Naive thymus-derived CD4-positive, alpha-beta T cell (primary cell): Measurements from ENCODE around the gene PEX7. TPM values are rescaled to one million over a fixed set of nuclear protein-coding genes. Genes with fewer than 3 reads are reported as not detected.
"Not testable (repeated sequence)": the region's sequence is repeated elsewhere in the genome, so short reads cannot be mapped to it uniquely, and the experiment has no call there.

Source experiments
- ATAC-seq: fragments of 150-1000 bp; cut with Tn5 transposase; 2 replicates; pipeline ENCODE4 v1.10.0; 2021; ENCODE audit warnings: mild to moderate bottlenecking, moderate library complexity
- CTCF ChIA-PET: fragments of 350-600 bp; sonication (Branson Sonifier 250); formaldehyde crosslinking; loops from one replicate; lab custom pipeline; 2021; ENCODE audit warnings: antibody characterized with exemption; lab: Charles Lee
- POLR2A ChIA-PET: fragments of 350-600 bp; sonication (Branson Sonifier 250); formaldehyde crosslinking; loops from one replicate; lab custom pipeline; 2021; ENCODE audit warnings: antibody characterized with exemption, inconsistent platforms; lab: Charles Lee
- DNase-seq, 9 donors: peaks; one replicate each; pipeline versions ENCODE4 v3.0.0 to v3.0.0-alpha.2; 2020 to 2022; ENCODE audit warnings: mixed read lengths in 1 of 9
- H3K27ac ChIP-seq: one replicate; pipeline ENCODE4 v1.7.0; 2013; ENCODE audit warnings: mild to moderate bottlenecking, low read depth, low read length, moderate library complexity
- H3K27me3 ChIP-seq, 2 donors: one replicate each; pipeline ENCODE4 v1.7.0; 2013; ENCODE audit warnings: low read length in 2 of 2, mild to moderate bottlenecking in 2 of 2, moderate library complexity in 2 of 2; ENCODE audit not compliant: control insufficient read depth in 2 of 2, insufficient read depth in 2 of 2
- H3K36me3 ChIP-seq, 3 experiments: 1 replicate in 2 of 3; 2 replicates in 1 of 3; pipeline ENCODE4 v1.7.0; 2013; ENCODE audit warnings: low read length in 3 of 3, mild to moderate bottlenecking in 3 of 3, moderate library complexity in 1 of 3; ENCODE audit not compliant: insufficient read depth in 3 of 3, control insufficient read depth in 2 of 3
- H3K4me1 ChIP-seq, 2 donors: one replicate each; pipeline ENCODE4 v1.7.0; 2013; ENCODE audit warnings: low read length in 2 of 2, mild to moderate bottlenecking in 2 of 2, moderate library complexity in 1 of 2; ENCODE audit not compliant: control insufficient read depth in 2 of 2, insufficient read depth in 2 of 2
- H3K4me3 ChIP-seq: 2 replicates; pipeline ENCODE4 v1.7.0; 2013; ENCODE audit warnings: mild to moderate bottlenecking, low read length
- H3K9me3 ChIP-seq, 3 experiments: 1 replicate in 2 of 3; 2 replicates in 1 of 3; pipeline ENCODE4 v1.7.0; 2013; ENCODE audit warnings: low read length in 3 of 3; ENCODE audit not compliant: control insufficient read depth in 2 of 3
- H3K27ac Mint-ChIP-seq, 9 donors: one replicate each; pipeline ENCODE4 v1.8.0; 2020 to 2022; ENCODE audit warnings: mixed read lengths in 9 of 9, mild to moderate bottlenecking in 8 of 9, moderate library complexity in 5 of 9, inconsistent platforms in 2 of 9
- H3K27me3 Mint-ChIP-seq, 5 donors: one replicate each; pipeline ENCODE4 v1.8.0; 2021 to 2022; ENCODE audit warnings: mixed read lengths in 5 of 5, mild to moderate bottlenecking in 1 of 5
- H3K36me3 Mint-ChIP-seq, 5 donors: one replicate each; pipeline ENCODE4 v1.8.0; 2020 to 2022; ENCODE audit warnings: mixed read lengths in 5 of 5, mild to moderate bottlenecking in 3 of 5, inconsistent platforms in 1 of 5
- H3K4me1 Mint-ChIP-seq, 7 donors: one replicate each; pipeline ENCODE4 v1.8.0; 2020 to 2022; ENCODE audit warnings: mixed read lengths in 7 of 7, mild to moderate bottlenecking in 3 of 7, inconsistent platforms in 1 of 7
- H3K4me3 Mint-ChIP-seq, 10 donors: one replicate each; pipeline ENCODE4 v1.8.0; 2020 to 2022; ENCODE audit warnings: mild to moderate bottlenecking in 10 of 10, mixed read lengths in 10 of 10, moderate library complexity in 6 of 10, inconsistent platforms in 2 of 10
- H3K9me3 Mint-ChIP-seq, 11 donors: one replicate each; pipeline ENCODE4 v1.8.0; 2020 to 2022; ENCODE audit warnings: mixed read lengths in 11 of 11, mild to moderate bottlenecking in 4 of 11, inconsistent platforms in 1 of 11, moderate library complexity in 1 of 11
- intact Hi-C, 2 donors: fragments of 100-400 bp; cut with micrococcal nuclease; formaldehyde crosslinking; loops; one replicate each; pipeline ENCODE4 v1.15.1; 2023
- polyA plus RNA-seq, 2 donors: library from polyadenylated mRNA; unstranded; fragments of 300-500 nt; fragmentation: Illumina TruSeq; gene quantifications; one replicate each; pipeline ENCODE4 v1.2.3, GENCODE V29; 2021
- total RNA-seq, 6 experiments: library from RNA in 5 of 6; stranded (reverse) in 5 of 6; gene quantifications; 1 replicate in 5 of 6; 2 replicates in 1 of 6; pipeline ENCODE4 v1.2.3 and lab custom pipeline; 2021 to 2026

PEX7 gene
- total and polyA plus RNA-seq, 7 experiments from 2014 or later, result 4.0 to 6.6 (median 5.6) TPM

DNA sequence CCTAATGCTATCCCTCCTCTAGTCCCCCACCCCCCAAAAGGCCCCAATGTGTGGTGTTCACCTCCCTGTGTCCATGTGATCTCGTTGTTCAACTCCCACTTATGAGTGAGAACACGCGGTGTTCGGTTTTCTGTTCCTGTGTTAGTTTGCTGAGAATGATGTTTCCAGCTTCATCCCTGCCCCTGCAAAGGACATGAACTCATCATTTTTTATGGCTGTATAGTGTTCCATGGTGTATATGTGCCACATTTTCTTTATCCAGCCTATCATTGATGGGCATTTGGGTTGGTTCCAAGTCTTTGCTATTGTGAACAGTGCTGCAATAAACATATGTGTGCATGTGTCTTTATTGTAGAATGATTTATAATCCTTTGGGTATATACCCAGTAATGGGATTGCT, 54.1 kb downstream of the PEX7 start:
- H3K27ac ChIP-seq, H3K4me3 Mint-ChIP-seq, H3K27ac Mint-ChIP-seq, intact Hi-C loops, H3K27me3 Mint-ChIP-seq, POLR2A ChIA-PET, CTCF ChIA-PET, H3K4me1 ChIP-seq, H3K27me3 ChIP-seq, DNase-seq, ATAC-seq, H3K4me3 ChIP-seq: not testable (repeated sequence)
- Mint-ChIP-seq H3K36me3 (peaks cover 20 to 74% (median 65%) of the 10 kb centered on the region in 5 donors), H3K9me3 (peaks cover 0 to 51% (median 21%) of the 10 kb centered on the region in 11 donors), H3K4me1 (peaks cover 0 to 18% (median 6%) of the 10 kb centered on the region in 7 donors)
- Histone ChIP-seq H3K36me3 (peaks cover 0 to 22% (median 5%) of the 10 kb centered on the region in 3 experiments), H3K9me3 (peaks cover 9 to 17% (median 14%) of the 10 kb centered on the region in 3 experiments)

DNA sequence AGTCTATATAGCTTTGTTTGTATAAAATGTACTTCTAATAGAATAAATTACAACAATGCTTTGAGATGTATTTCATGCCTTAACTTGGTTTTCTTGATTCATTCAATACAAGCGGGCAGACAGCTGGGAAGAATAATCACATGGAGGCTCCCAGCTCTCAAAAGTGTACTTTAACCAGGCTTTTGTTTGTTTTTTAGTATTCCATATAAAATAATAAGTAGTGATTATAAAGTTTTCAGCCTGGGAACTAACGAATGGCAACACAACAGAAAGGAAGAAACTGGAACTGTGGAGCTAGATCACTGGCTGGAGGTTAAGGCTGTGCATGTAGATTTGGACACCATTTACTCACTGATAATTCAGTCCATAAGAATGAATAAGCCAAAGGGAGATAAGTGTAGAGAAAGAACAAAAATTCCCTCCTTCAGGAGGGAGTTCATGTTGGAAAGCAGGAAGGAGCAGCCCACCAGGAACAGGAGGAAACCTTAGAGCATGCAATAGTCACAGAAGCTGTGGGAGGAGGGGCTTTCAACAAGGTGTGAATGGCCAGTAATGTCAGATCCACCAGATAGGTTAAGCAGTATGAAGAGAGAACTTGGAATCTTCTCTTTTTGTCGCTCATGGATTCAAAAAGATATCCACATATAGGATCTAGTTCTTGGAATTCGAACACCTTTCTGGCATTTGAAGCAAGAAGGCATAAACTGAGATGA, 58.5 kb downstream of the PEX7 start:
- Histone ChIP-seq H3K27ac (no peak overlapping the region), H3K4me1 (peaks cover 0 to 3% of the 10 kb centered on the region in 2 donors), H3K36me3 (no peaks in the 10 kb centered on the region), H3K4me3 (no peak overlapping the region), H3K9me3 (no peaks in the 10 kb centered on the region), H3K27me3 (no peaks in the 10 kb centered on the region)
- ATAC-seq (no peak), DNase-seq (no peak)
- no peak overlapping the region for H3K4me3 Mint-ChIP-seq
- H3K4me1 Mint-ChIP-seq, result peaks cover 0 to 21% (median 6%) of the 10 kb centered on the region in 7 donors
- peaks cover 0 to 16% (median 2%) of the 10 kb centered on the region in 11 donors for H3K9me3 Mint-ChIP-seq
- ChIA-PET CTCF (no interaction called here), POLR2A (no interaction called here)
- intact Hi-C loops, result no loop called here
- no peak overlapping the region for H3K27ac Mint-ChIP-seq
- H3K27me3 Mint-ChIP-seq, result no peaks in the 10 kb centered on the region
- peaks cover 8 to 63% (median 46%) of the 10 kb centered on the region in 5 donors for H3K36me3 Mint-ChIP-seq

DNA sequence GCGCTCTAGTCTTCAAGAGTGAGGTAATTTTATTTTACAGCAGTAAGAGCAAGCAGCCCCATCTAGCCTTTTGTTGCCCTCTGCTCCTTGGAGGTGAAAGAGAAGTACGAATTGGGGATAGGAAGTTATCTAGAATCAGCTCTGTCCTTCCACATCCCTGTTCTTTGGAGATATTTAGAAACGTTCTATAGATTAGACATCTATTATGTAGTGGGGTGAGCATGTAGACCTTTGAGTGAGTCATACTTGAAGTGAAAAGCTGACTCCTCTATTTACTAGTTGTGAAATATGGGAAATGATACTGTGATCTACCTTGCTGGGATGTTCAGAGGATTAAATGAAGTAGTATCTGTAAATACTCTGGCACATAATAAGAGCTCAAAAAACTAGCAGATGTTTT, 63.7 kb downstream of the PEX7 start:
- no peak overlapping the region for H3K4me3 Mint-ChIP-seq
- H3K4me3 ChIP-seq, result no peak overlapping the region
- ChIA-PET CTCF (no interaction called here), POLR2A (interaction anchor here (0.7 kb wide), 1 partner anchor 16 kb away, joined by 3 read pairs; no protein-coding TSS in a partner anchor)
- H3K36me3 Mint-ChIP-seq, result peaks cover 0 to 40% (median 25%) of the 10 kb centered on the region in 5 donors
- no peaks in the 10 kb centered on the region for H3K27me3 Mint-ChIP-seq
- H3K36me3 ChIP-seq, result no peaks in the 10 kb centered on the region
- DNase-seq (no peak), ATAC-seq (no peak)
- peaks cover 0 to 23% (median 8%) of the 10 kb centered on the region in 7 donors for H3K4me1 Mint-ChIP-seq
- H3K4me1 ChIP-seq, result no peaks in the 10 kb centered on the region
- no peaks in the 10 kb centered on the region for H3K9me3 Mint-ChIP-seq
- no peak overlapping the region for H3K27ac Mint-ChIP-seq
- intact Hi-C loops, result no loop called here
- H3K27ac ChIP-seq, result no peak overlapping the region
- H3K9me3 ChIP-seq, result no peaks in the 10 kb centered on the region
- H3K27me3 ChIP-seq, result no peaks in the 10 kb centered on the region

DNA sequence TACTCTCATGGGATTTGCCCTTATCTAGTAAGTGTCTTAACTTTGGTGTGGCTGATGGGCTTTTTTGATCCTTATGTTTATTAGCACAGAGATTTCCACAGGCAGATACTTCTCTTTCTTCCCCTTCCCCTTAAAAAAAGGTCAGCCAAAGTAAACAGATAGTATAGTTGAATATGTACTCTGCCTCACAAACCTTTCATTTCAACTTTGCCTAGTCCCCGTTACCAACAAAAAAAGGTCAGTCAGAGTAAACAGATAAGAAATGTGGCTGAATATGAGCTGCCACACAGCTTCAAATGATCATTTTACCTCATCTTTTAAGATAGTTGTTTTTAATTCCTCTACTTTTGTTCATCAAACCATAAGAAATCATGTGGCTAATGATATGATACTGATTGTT, 65.6 kb downstream of the PEX7 start:
- Histone ChIP-seq H3K27ac (no peak overlapping the region), H3K9me3 (no peaks in the 10 kb centered on the region), H3K4me1 (no peaks in the 10 kb centered on the region), H3K4me3 (no peak overlapping the region), H3K36me3 (no peaks in the 10 kb centered on the region), H3K27me3 (no peaks in the 10 kb centered on the region)
- DNase-seq (no peak), ATAC-seq (no peak)
- H3K9me3 Mint-ChIP-seq, result no peaks in the 10 kb centered on the region
- no peak overlapping the region for H3K27ac Mint-ChIP-seq
- no peaks in the 10 kb centered on the region for H3K27me3 Mint-ChIP-seq
- no peak overlapping the region for H3K4me3 Mint-ChIP-seq
- intact Hi-C loops, result no loop called here
- ChIA-PET POLR2A (no interaction called here), CTCF (no interaction called here)
- peaks cover 0 to 23% (median 8%) of the 10 kb centered on the region in 7 donors for H3K4me1 Mint-ChIP-seq
- H3K36me3 Mint-ChIP-seq, result peaks cover 0 to 35% (median 19%) of the 10 kb centered on the region in 5 donors

DNA sequence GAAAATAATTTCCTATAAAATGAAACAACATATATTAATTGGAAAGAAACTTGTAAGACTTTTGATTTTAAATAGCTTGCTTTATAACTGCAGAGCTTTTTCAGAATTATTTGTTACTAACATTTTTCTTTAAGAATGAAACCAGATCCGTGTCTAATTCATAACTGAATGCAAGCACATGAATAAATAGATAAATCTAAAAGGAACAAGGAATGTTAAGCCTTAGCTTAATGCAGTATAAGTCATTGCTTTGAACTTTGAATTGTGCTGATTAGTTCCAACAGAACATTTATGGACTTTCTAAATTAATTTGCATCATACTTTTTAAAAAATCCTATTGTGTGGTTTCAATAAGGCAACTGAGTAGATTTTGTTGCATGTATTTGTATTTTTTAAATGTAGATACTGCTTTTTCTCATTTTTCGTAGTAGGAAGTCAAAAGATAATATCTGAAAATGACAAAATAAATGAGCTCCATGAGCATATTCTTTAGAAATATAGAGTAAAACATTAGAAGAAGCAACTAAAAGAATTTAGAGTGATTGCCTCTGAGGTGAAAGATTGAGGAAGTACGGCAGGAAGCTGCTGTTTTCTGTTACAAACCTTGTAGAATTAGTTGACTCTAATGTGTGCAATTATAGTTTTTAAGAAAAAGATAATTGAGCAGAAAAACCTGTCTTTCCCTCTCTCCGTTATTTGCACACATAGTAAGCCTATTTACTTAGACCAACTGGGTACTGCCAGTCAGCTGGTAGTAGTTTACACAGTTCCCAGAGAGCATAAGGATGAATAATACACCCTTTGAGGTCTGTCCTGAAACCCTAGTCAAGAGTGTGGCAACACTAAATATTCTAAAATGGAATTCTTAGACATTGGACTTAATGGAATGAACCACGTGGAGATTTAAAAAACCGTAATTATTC, 67.1 kb downstream of the PEX7 start:
- ATAC-seq (no peak), DNase-seq (no peak)
- Mint-ChIP-seq H3K9me3 (no peaks in the 10 kb centered on the region), H3K4me1 (peaks cover 0 to 23% (median 5%) of the 10 kb centered on the region in 7 donors), H3K36me3 (peaks cover 3 to 36% (median 21%) of the 10 kb centered on the region in 5 donors), H3K27me3 (no peaks in the 10 kb centered on the region), H3K27ac (no peak overlapping the region), H3K4me3 (no peak overlapping the region)
- POLR2A ChIA-PET, result no interaction called here
- no peaks in the 10 kb centered on the region for H3K27me3 ChIP-seq
- H3K36me3 ChIP-seq, result no peaks in the 10 kb centered on the region
- H3K4me1 ChIP-seq, result no peaks in the 10 kb centered on the region
- CTCF ChIA-PET, result no interaction called here
- no peak overlapping the region for H3K4me3 ChIP-seq
- H3K9me3 ChIP-seq, result no peaks in the 10 kb centered on the region
- intact Hi-C loops, result no loop called here
- H3K27ac ChIP-seq, result no peak overlapping the region

DNA sequence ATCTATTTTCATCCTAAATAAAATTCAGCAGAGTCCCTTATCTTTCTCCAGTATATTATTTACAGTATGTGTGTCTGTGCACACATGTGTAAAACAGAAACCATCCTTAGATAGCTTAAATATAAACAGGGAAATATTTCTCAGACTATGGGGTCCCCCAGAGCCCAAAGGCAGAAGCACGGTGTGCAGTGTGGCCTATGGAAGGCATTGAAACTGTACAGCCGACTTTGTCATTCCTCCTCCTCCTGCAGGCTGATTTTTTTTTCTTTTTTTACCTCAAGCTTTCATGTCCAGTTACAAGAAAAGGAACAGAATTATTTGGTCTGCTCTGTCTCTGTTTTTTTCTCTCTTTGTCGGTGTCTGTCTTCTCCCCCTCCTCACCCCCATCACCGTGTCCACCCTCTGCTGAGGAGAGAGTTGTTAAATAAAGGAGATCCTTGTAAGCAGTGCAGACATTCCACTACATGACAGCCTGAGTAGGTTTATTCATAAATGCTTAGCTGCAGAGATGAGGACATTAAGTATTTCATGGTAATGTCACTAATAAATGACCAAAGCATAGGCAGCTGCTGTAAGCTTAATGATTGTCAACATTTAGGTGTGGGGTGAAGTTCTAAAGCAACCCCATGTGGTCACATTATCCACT, 67.9 kb downstream of the PEX7 start:
- no peak overlapping the region for H3K4me3 ChIP-seq
- H3K27me3 Mint-ChIP-seq, result no peaks in the 10 kb centered on the region
- H3K27me3 ChIP-seq, result no peaks in the 10 kb centered on the region
- no peak for DNase-seq
- H3K27ac ChIP-seq, result no peak overlapping the region
- intact Hi-C loops, result no loop called here
- H3K36me3 ChIP-seq, result no peaks in the 10 kb centered on the region
- ATAC-seq, result no peak
- no peaks in the 10 kb centered on the region for H3K4me1 ChIP-seq
- no peaks in the 10 kb centered on the region for H3K9me3 Mint-ChIP-seq
- peaks cover 0 to 23% (median 5%) of the 10 kb centered on the region in 7 donors for H3K4me1 Mint-ChIP-seq
- peak overlapping the region in 1 of 10 donors; percentile 34 for H3K4me3 Mint-ChIP-seq
- peak overlapping the region in 2 of 9 donors; percentile 38 to 58 for H3K27ac Mint-ChIP-seq
- H3K9me3 ChIP-seq, result no peaks in the 10 kb centered on the region
- ChIA-PET CTCF (no interaction called here), POLR2A (no interaction called here)
- H3K36me3 Mint-ChIP-seq, result peaks cover 3 to 31% (median 24%) of the 10 kb centered on the region in 5 donors
